Sigmoid colon (tissue), 7 donors: ENCODE measurements around the gene LMNTD2. TPM values are rescaled to one million over a fixed set of nuclear protein-coding genes. Genes with fewer than 3 reads are reported as not detected.

Source experiments
- DNase-seq: peaks from one replicate; pipeline ENCODE4 v3.0.0-alpha.2; 2019
- H3K27ac ChIP-seq, 4 donors: fragments of 200-600 bp; sonication (generic); one replicate each; pipeline ENCODE4 v1.5.1; 2016 to 2019; ENCODE audit warnings: mild to moderate bottlenecking in 1 of 4
- H3K27me3 ChIP-seq, 3 donors: fragments of 200-600 bp; sonication (generic); one replicate each; pipeline ENCODE4 v1.5.1; 2019; ENCODE audit warnings: mild to moderate bottlenecking in 1 of 3
- H3K36me3 ChIP-seq, 4 donors: fragments of 200-600 bp; sonication (generic); one replicate each; pipeline ENCODE4 v1.5.1; 2016 to 2019
- H3K4me1 ChIP-seq, 4 donors: fragments of 200-600 bp; sonication (generic); one replicate each; pipeline ENCODE4 v1.5.1; 2017 to 2019
- H3K4me3 ChIP-seq, 4 donors: fragments of 200-600 bp; sonication (generic); one replicate each; pipeline ENCODE4 v1.5.1; 2017 to 2019; ENCODE audit warnings: mild to moderate bottlenecking in 2 of 4, moderate library complexity in 1 of 4
- H3K9me3 ChIP-seq, 4 donors: fragments of 200-600 bp in 3 of 4; sonication (generic) in 3 of 4; one replicate each; pipeline versions ENCODE4 v1.5.1 to v1.6.1; 2013 to 2019
- EP300 ChIP-seq, 4 donors: sonication (generic); formaldehyde crosslinking; IDR thresholded peaks; one replicate each; pipeline ENCODE4 v1.6.1; 2017; ENCODE audit warnings: antibody characterized with exemption in 4 of 4
- POLR2A ChIP-seq, 2 donors: fragments of 450-650 bp; IDR thresholded peaks; one replicate each; pipeline ENCODE4 v1.6.1; 2016; ENCODE audit warnings: antibody characterized with exemption in 2 of 2, mild to moderate bottlenecking in 2 of 2, moderate library complexity in 2 of 2
- POLR2AphosphoS5 ChIP-seq, 4 donors: sonication (generic); formaldehyde crosslinking; IDR thresholded peaks; one replicate each; pipeline ENCODE4 v1.6.1; 2017; ENCODE audit warnings: antibody characterized with exemption in 4 of 4
- WGBS, 2 donors: extraction: QIAGEN DNeasy Blood & Tissue Kit; methylation state at CpG; one replicate each; pipeline ENCODE4 v1.1.7; 2013; 5-methylcytosine and 5-hydroxymethylcytosine counted together
- intact Hi-C: fragments of 100-400 bp; cut with DNase I; formaldehyde crosslinking; loops from one replicate; pipeline ENCODE4 v1.15.1; 2023
- polyA plus RNA-seq, 3 donors: library from polyadenylated mRNA; stranded (reverse); fragments of 200-250 nt; gene quantifications; one replicate each; pipeline ENCODE4 v1.2.3, GENCODE V29; 2013
- total RNA-seq, 4 donors: library from RNA; depleted of rRNA; stranded (reverse); fragments of >200 nt; gene quantifications; one replicate each; pipeline ENCODE4 v1.1.0, GENCODE V29; 2016
- TF ChIP-seq, protein P1 (sequence below), 4 experiments: fragments of 450-650 bp in 3 of 4; fragments of 200-600 bp in 1 of 4; IDR thresholded peaks; one replicate each; pipeline ENCODE4 v1.5.1; 2016 to 2019; ENCODE audit warnings: antibody characterized with exemption in 4 of 4, mild to moderate bottlenecking in 3 of 4, moderate library complexity in 2 of 4
- donor health status: healthy with polysubstance abuse.
- donor health status: Bipolar disorder and iron deficiency.
- donor health status: healthy.

LMNTD2 gene
- total and polyA plus RNA-seq, 7 donors = 0.66 to 6.3 (median 1.3) TPM; not detected in 1

DNA sequence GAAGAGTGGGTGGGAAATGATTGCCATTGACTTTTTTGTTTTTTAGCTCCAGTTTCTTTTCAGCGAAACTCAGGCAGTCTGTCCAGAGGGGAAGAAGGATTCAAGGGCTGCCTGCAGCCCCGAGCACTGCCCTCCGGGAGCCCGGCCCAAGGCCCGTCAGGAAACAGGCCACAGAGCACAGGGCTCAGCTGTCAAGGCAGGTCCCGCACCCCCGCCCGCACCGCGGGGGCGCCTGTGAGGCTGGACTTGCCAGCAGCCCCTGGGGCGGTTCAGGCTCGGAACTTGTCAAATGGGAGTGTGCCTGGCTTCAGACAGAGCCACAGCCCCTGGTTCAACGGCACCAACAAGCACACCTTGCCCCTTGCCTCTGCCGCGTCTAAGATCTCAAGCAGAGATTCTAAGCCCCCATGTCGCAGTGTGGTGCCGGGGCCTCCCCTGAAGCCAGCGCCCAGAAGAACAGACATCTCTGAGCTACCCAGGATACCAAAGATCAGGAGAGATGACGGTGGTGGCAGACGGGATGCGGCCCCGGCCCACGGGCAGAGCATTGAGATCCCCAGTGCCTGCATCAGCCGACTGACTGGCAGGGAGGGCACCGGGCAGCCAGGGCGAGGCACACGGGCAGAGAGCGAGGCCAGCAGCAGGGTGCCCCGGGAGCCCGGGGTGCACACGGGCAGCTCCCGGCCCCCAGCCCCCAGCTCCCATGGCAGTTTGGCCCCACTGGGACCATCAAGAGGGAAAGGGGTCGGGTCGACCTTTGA lies 46.7 kb upstream of the LMNTD2 start:
- Histone ChIP-seq H3K27ac (peak overlapping the region in 2 of 4 donors; percentile 55 to 77), H3K36me3 (peaks cover 34 to 100% (median 88%) of the 10 kb centered on the region in 4 donors), H3K9me3 (no peaks in the 10 kb centered on the region), H3K27me3 (no peaks in the 10 kb centered on the region), H3K4me3 (no peak overlapping the region), H3K4me1 (peaks cover 0 to 6% (median 2%) of the 10 kb centered on the region in 4 donors)
- intact Hi-C loops = no loop called here
- 93 to 94% methylated on average over 35 of the region's 35 CpGs for WGBS, 2 donors
- DNase-seq = no peak
- TF ChIP-seq EP300 (IDR thresholded peaks at IDR 0.05) (no peak), POLR2A (IDR thresholded peaks at IDR 0.05) (no peak), POLR2AphosphoS5 (IDR thresholded peaks at IDR 0.05) (no peak)
- TF ChIP-seq, protein P1, sequence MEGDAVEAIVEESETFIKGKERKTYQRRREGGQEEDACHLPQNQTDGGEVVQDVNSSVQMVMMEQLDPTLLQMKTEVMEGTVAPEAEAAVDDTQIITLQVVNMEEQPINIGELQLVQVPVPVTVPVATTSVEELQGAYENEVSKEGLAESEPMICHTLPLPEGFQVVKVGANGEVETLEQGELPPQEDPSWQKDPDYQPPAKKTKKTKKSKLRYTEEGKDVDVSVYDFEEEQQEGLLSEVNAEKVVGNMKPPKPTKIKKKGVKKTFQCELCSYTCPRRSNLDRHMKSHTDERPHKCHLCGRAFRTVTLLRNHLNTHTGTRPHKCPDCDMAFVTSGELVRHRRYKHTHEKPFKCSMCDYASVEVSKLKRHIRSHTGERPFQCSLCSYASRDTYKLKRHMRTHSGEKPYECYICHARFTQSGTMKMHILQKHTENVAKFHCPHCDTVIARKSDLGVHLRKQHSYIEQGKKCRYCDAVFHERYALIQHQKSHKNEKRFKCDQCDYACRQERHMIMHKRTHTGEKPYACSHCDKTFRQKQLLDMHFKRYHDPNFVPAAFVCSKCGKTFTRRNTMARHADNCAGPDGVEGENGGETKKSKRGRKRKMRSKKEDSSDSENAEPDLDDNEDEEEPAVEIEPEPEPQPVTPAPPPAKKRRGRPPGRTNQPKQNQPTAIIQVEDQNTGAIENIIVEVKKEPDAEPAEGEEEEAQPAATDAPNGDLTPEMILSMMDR (IDR thresholded peaks at IDR 0.05) = no peak

DNA sequence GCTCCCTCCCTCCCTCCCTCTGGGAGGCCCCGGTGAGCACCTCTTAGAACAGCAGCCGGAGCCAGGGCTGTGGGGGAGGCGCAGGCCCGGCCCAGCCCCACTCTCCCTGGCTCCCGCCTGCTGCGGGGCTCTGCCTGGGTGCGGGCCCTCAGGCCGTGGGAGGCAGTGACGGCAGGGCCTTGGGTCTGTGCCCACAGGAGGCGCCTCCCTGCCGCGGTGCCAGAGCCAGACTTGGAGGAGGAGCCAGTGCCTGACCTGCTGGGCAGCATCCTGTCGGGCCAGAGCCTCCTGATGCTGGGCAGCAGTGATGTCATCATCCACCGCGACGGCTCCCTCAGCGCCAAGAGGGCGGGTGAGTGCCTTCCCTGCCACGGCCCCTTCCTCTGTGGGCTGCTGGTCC lies 45.7 kb upstream of the LMNTD2 start:
- peaks cover 39 to 100% (median 90%) of the 10 kb centered on the region in 4 donors for H3K36me3 ChIP-seq

DNA sequence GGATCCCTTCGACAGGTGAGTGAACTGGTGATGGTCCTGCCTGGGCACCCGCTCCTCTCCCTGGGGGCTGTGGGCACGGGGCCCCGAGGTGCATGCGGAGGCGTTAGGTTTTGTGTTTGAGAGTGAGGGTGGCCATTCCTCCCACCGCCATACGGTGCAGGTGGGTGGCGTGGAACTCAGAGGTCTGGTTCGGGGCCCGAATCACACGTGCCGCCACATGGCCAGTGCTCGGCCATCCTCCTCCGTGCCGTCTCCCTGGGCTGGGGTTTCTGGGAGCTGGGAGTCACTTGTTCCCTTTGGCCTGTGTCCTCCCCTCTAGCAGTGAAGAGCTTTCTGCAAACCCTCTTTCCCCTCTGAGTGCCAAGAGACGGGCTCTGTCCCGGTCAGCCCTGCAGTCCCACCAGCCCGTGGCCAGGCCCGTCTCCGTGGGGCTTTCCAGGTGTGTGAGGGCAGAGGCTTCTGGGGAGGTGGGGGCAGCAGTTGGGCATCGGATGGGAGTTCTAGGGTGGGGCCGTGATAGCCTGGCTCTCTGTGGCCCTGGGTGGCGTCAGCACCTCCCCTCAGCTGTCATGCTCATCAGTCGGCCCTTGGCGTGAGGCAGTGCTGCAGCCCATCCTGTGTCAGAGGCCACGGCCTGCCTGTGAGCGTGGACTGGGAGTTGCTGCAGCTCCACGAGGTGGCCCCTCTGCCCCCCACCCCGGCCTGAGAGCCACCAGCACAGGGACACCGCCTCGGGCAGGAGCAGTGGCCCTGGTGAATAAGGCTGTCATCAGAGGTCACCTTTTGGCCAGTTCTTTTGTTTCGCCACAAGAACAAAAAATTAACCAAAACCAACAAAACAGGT lies 45.0 kb upstream of the LMNTD2 start:
- no peak for DNase-seq
- no peak for TF ChIP-seq POLR2AphosphoS5 (IDR thresholded peaks at IDR 0.05)
- no peak for TF ChIP-seq POLR2A (IDR thresholded peaks at IDR 0.05)
- TF ChIP-seq, protein P1 (IDR thresholded peaks at IDR 0.05) = no peak
- no peak for TF ChIP-seq EP300 (IDR thresholded peaks at IDR 0.05)
- intact Hi-C loops = no loop called here
- no peak overlapping the region for H3K4me3 ChIP-seq
- H3K4me1 ChIP-seq = peaks cover 0 to 6% (median 2%) of the 10 kb centered on the region in 4 donors
- no peaks in the 10 kb centered on the region for H3K27me3 ChIP-seq
- 96% methylated on average over 33 of the region's 33 CpGs for WGBS, 2 donors
- H3K36me3 ChIP-seq = peaks cover 35 to 100% (median 89%) of the 10 kb centered on the region in 4 donors
- H3K27ac ChIP-seq = peak overlapping the region; percentile 55 to 77 (median 64)
- H3K9me3 ChIP-seq = no peaks in the 10 kb centered on the region

More for the DNA sequence above, 45.7 kb upstream of the LMNTD2 start:
- intact Hi-C loops = no loop called here
- WGBS, 2 donors = 64 to 84% methylated on average over 19 of the region's 19 CpGs
- peak in 1 of 4 donors; percentile 28 for TF ChIP-seq POLR2AphosphoS5 (IDR thresholded peaks at IDR 0.05)
- no peak for TF ChIP-seq EP300 (IDR thresholded peaks at IDR 0.05)
- TF ChIP-seq, protein P1 (IDR thresholded peaks at IDR 0.05) = no peak
- Histone ChIP-seq H3K9me3 (no peaks in the 10 kb centered on the region), H3K4me1 (peaks cover 0 to 6% (median 2%) of the 10 kb centered on the region in 4 donors), H3K4me3 (no peak overlapping the region), H3K27ac (peak overlapping the region; percentile 55 to 77 (median 64)), H3K27me3 (no peaks in the 10 kb centered on the region)
- DNase-seq = peak; percentile 86

DNA sequence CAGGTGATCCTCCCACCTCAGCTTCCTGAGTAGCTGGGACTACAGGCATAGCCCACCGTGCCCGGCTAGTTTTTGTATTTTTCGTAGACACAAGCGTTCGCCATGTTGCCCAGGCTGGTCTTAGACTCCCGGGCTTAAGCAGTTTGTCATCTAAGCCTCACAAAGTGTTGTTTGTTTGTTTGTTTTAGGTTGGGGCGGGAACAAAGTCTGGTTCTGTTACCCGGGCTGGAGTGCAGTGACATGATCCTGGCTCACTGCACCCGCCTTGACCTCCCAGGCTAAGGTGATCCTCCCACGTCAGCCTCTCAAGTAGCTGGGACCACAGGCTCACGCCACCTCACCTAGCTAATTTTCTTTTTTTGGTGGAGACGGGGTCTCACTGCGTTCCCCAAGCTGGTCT lies 42.6 kb upstream of the LMNTD2 start:
- DNase-seq = no peak
- H3K9me3 ChIP-seq = no peaks in the 10 kb centered on the region
- no peak for TF ChIP-seq POLR2A (IDR thresholded peaks at IDR 0.05)
- TF ChIP-seq, protein P1 (IDR thresholded peaks at IDR 0.05) = no peak
- TF ChIP-seq POLR2AphosphoS5 (IDR thresholded peaks at IDR 0.05) = no peak
- TF ChIP-seq EP300 (IDR thresholded peaks at IDR 0.05) = no peak
- 89 to 93% methylated on average over 13 of the region's 13 CpGs for WGBS, 2 donors
- H3K36me3 ChIP-seq = peaks cover 27 to 99% (median 84%) of the 10 kb centered on the region in 4 donors
- no peaks in the 10 kb centered on the region for H3K27me3 ChIP-seq
- H3K27ac ChIP-seq = no peak overlapping the region
- intact Hi-C loops = no loop called here
- H3K4me3 ChIP-seq = no peak overlapping the region
- peaks cover 0 to 6% (median 2%) of the 10 kb centered on the region in 4 donors for H3K4me1 ChIP-seq
